ENCODE results near the gene TEX29.

GRCh38 chr13:111335298-111335697 lies 14.9 kb downstream of the TEX29 start:
- TF ChIP-seq, protein P1, sequence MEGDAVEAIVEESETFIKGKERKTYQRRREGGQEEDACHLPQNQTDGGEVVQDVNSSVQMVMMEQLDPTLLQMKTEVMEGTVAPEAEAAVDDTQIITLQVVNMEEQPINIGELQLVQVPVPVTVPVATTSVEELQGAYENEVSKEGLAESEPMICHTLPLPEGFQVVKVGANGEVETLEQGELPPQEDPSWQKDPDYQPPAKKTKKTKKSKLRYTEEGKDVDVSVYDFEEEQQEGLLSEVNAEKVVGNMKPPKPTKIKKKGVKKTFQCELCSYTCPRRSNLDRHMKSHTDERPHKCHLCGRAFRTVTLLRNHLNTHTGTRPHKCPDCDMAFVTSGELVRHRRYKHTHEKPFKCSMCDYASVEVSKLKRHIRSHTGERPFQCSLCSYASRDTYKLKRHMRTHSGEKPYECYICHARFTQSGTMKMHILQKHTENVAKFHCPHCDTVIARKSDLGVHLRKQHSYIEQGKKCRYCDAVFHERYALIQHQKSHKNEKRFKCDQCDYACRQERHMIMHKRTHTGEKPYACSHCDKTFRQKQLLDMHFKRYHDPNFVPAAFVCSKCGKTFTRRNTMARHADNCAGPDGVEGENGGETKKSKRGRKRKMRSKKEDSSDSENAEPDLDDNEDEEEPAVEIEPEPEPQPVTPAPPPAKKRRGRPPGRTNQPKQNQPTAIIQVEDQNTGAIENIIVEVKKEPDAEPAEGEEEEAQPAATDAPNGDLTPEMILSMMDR (IDR thresholded peaks at IDR 0.05; ENCODE audit: low read length): no peak
- TF ChIP-seq EZH2 (optimal IDR thresholded peaks at IDR 0.05; ENCODE audit: low read depth, low read length): no peak

All from MM.1S (cell line).